Heart right ventricle (tissue), 16 donors: ENCODE results near the gene DGKZ. TPM values are rescaled to one million over a fixed set of nuclear protein-coding genes. Genes with fewer than 3 reads are reported as not detected.
A peak's percentile ranks its signal among the peaks of the same experiment; 100 is the strongest.

Experiments
- ATAC-seq, 8 donors: fragments of 200-7000 bp; cut with Tn5 transposase; one replicate each; pipeline ENCODE4 v1.9.1; 2020; ENCODE audit warnings: mild to moderate bottlenecking in 8 of 8, moderate library complexity in 8 of 8, moderate number of reproducible peaks in 1 of 8
- DNase-seq, 2 donors: peaks; one replicate each; pipeline ENCODE4 v3.0.0-alpha.2; 2020
- H3K27ac ChIP-seq, 10 donors: fragments of 200-600 bp; sonication (generic) in 2 of 10; one replicate each; pipeline versions ENCODE4 v1.5.0 to v1.8.0; 2020 to 2022; ENCODE audit warnings: mild to moderate bottlenecking in 3 of 10
- H3K27me3 ChIP-seq, 7 donors: fragments of 200-600 bp; one replicate each; pipeline ENCODE4 v1.8.0; 2021 to 2022; ENCODE audit warnings: mild to moderate bottlenecking in 2 of 7
- H3K36me3 ChIP-seq, 9 donors: fragments of 200-600 bp; sonication (generic) in 1 of 9; one replicate each; pipeline versions ENCODE4 v1.5.0 to v1.8.0; 2020 to 2022; ENCODE audit warnings: mild to moderate bottlenecking in 2 of 9
- H3K4me1 ChIP-seq, 9 donors: fragments of 200-600 bp; sonication (generic) in 1 of 9; one replicate each; pipeline versions ENCODE4 v1.5.0 to v1.8.0; 2020 to 2022; ENCODE audit warnings: mild to moderate bottlenecking in 4 of 9
- H3K4me3 ChIP-seq, 10 donors: fragments of 200-600 bp; sonication (generic) in 2 of 10; one replicate each; pipeline versions ENCODE4 v1.5.0 to v1.8.0; 2020 to 2022; ENCODE audit warnings: mild to moderate bottlenecking in 7 of 10, moderate library complexity in 2 of 10
- H3K9me3 ChIP-seq, 11 donors: fragments of 200-600 bp in 10 of 11; sonication (generic) in 2 of 11; one replicate each; pipeline versions ENCODE4 v1.5.0 to v1.8.0; 2013 to 2022; ENCODE audit warnings: mild to moderate bottlenecking in 2 of 11, control low read depth in 1 of 11, moderate library complexity in 1 of 11
- CTCF ChIP-seq, 9 donors: fragments of 200-600 bp; sonication (generic) in 2 of 9; IDR thresholded peaks; one replicate each; pipeline versions ENCODE4 v1.5.0 to v1.8.0; 2021 to 2022; ENCODE audit warnings: antibody characterized with exemption in 9 of 9, mild to moderate bottlenecking in 5 of 9, moderate library complexity in 1 of 9
- WGBS, 2 donors: extraction: QIAGEN DNeasy Blood & Tissue Kit; methylation state at CpG; one replicate each; pipeline ENCODE4 v1.1.7; 2013; ENCODE audit warnings: inconsistent platforms in 1 of 2; 5-methylcytosine and 5-hydroxymethylcytosine counted together
- intact Hi-C, 10 donors: fragments of 100-400 bp; cut with DNase I; formaldehyde crosslinking; loops; one replicate each; pipeline versions ENCODE4 v1.11.1 to v1.14.2; 2022
- polyA plus RNA-seq, 2 donors: library from polyadenylated mRNA; stranded (reverse); fragments of 200-250 nt; gene quantifications; one replicate each; pipeline ENCODE4 v1.2.3, GENCODE V29; 2013
- total RNA-seq, 10 donors: library from RNA; stranded (reverse); fragmentation: NEBNext Ultra II Directional in 3 of 10; extraction: Animal tissue kit (Norgen Biotek cat#: 25700) in 3 of 10; gene quantifications; one replicate each; pipeline versions ENCODE4 v1.2.1 to v1.2.4, GENCODE V29; 2021 to 2023
- donor health status: Arrhythmogenic right ventricular cardiomyopathy.
- donor health status: ischemic (EF 13 %, LVEDD 7.1; RV severe dilation, severe dysfunction).
- donor health status: healthy with polysubstance abuse.
- donor health status: DM: no; HTN: yes; CAD: no.
- donor health status: DM: no; HTN: no; CAD: no.
- donor health status: ischemic (EF 25% LVEDD 6.9; RV normal size, moderate dysfunction).
- donor health status: ischemic (EF 25% LVEDD 5.7; RV mildly dilated, moderate dysfunction).
- donor health status: healthy.
- donor health status: DM: yes; HTN: yes; CAD: no.
- donor health status: Ischemic cardiomyopathy.
- donor health status: ischemic (EF 35%, LVEDD 5.7; RV mildly dilated, moderate dysfunction).
- donor health status: nonischemic (EF 11% LVEDD 7.7; RV severe dilation, severe dysfunction).
- donor health status: DM: yes; HTN: yes; CAD: no.
- donor health status: PGD.
- donor health status: ischemic (EF 29% LVEDD 5.4; RV normal size, mild dysfunction).
- donor health status: nonischemic (EF 23%, LVEDD 6.1; RV moderate dilation, normal function).

Gene DGKZ
- total and polyA plus RNA-seq, 12 donors: 31.9 to 107 (median 60.1) TPM

- DNase-seq: peak in 1 of 2 donors; percentile 66
- TF ChIP-seq CTCF (IDR thresholded peaks at IDR 0.05): peak; percentile 70 to 98 (median 95)
- no peaks in the 10 kb centered on the region for H3K9me3 ChIP-seq
- peak overlapping the region in 9 of 10 donors; percentile 35 to 91 (median 74) for H3K27ac ChIP-seq
- WGBS, 2 donors: 49 to 51% methylated on average over 33 of the region's 33 CpGs
- H3K4me3 ChIP-seq: peak overlapping the region in 6 of 10 donors; percentile 23 to 33 (median 26)
- intact Hi-C loops: loop anchor here in 1 of 10 donors (2.0 kb wide), 1 partner anchor 15 kb away; no protein-coding TSS in a partner anchor
- peak; percentile 16 to 54 (median 44) for ATAC-seq
- no peaks in the 10 kb centered on the region for H3K27me3 ChIP-seq
- H3K4me1 ChIP-seq: peaks cover 22 to 83% (median 63%) of the 10 kb centered on the region in 9 donors
- peaks cover 0 to 28% (median 0%) of the 10 kb centered on the region in 9 donors for H3K36me3 ChIP-seq
These were observed 5.0 kb downstream of the DGKZ start for GRCh38 chr11:46352063-46352841.

GRCh38 chr11:46353698-46354097 lies 6.4 kb downstream of the DGKZ start:
- Histone ChIP-seq H3K9me3 (no peaks in the 10 kb centered on the region), H3K4me1 (peaks cover 21 to 87% (median 53%) of the 10 kb centered on the region in 9 donors), H3K4me3 (no peak overlapping the region), H3K27ac (peak overlapping the region in 3 of 10 donors; percentile 30 to 41 (median 31)), H3K36me3 (peaks cover 0 to 28% (median 0%) of the 10 kb centered on the region in 9 donors), H3K27me3 (no peaks in the 10 kb centered on the region)
- intact Hi-C loops: loop anchor here in 1 of 10 donors (2.0 kb wide), 1 partner anchor 13 kb away; no protein-coding TSS in a partner anchor
- TF ChIP-seq CTCF (IDR thresholded peaks at IDR 0.05): no peak
- WGBS, 2 donors: 61 to 62% methylated on average over 9 of the region's 9 CpGs
- DNase-seq: no peak
- ATAC-seq: no peak

DNA sequence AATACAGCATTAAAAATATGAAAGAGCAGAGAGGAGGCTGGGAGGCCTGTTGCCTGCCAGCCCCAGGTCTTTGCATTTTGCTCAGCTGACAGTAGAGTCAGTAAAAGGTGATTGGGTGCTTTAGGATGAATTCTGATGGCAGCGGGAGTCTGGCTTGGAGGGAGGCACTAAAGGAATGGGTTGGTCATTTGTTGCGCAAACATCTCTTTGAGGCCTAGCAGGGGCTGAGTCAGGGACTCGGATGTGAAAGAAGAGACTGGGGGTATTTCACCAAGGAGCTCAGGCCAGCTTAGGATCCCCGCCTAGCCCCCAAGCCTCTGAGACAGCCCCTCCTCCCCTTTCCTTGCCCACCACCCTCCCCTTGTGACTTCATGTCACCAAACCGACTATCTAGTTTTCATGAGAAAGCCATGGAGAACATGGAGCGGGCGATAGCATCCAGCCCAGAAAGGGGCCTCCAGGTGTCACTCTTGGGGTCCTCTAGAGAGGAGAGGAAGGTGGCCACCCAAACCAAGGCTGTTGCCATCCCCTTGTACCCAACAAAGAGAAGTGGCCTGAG lies 9.7 kb downstream of the DGKZ start:
- Histone ChIP-seq H3K27ac (peak overlapping the region in 3 of 10 donors; percentile 23 to 51 (median 51)), H3K9me3 (no peaks in the 10 kb centered on the region), H3K4me3 (no peak overlapping the region), H3K27me3 (no peaks in the 10 kb centered on the region), H3K4me1 (peaks cover 13 to 85% (median 37%) of the 10 kb centered on the region in 9 donors), H3K36me3 (peaks cover 0 to 28% (median 0%) of the 10 kb centered on the region in 9 donors)
- TF ChIP-seq CTCF (IDR thresholded peaks at IDR 0.05): no peak
- no peak for DNase-seq
- ATAC-seq: no peak
- WGBS, 2 donors: 90 to 93% methylated on average over 7 of the region's 7 CpGs
- intact Hi-C loops: no loop called here

- DNase-seq: no peak
- no peak overlapping the region for H3K4me3 ChIP-seq
- no peaks in the 10 kb centered on the region for H3K27me3 ChIP-seq
- WGBS, 2 donors: 74 to 80% methylated on average over 11 of the region's 11 CpGs
- H3K27ac ChIP-seq: peak overlapping the region in 3 of 10 donors; percentile 23 to 51 (median 51)
- peaks cover 0 to 28% (median 0%) of the 10 kb centered on the region in 9 donors for H3K36me3 ChIP-seq
- H3K9me3 ChIP-seq: no peaks in the 10 kb centered on the region
- intact Hi-C loops: no loop called here
- peaks cover 16 to 85% (median 37%) of the 10 kb centered on the region in 9 donors for H3K4me1 ChIP-seq
- ATAC-seq: peak in 1 of 8 donors; percentile 2
- no peak for TF ChIP-seq CTCF (IDR thresholded peaks at IDR 0.05)
These were observed 10.2 kb downstream of the DGKZ start for GRCh38 chr11:46357483-46357936.
